SK-N-SH (cell line): ENCODE data around the gene RAB11B.

ENCODE experiments used
- CHD2 ChIP-seq: fragments of 150-350 bp; IDR thresholded peaks from 2 replicates; pipeline ENCODE4 v1.6.1; 2018; ENCODE audit warnings: low read length; ENCODE audit not compliant: partially characterized antibody
- CTCF ChIP-seq: fragments of 200-600 bp; sonication (generic); IDR thresholded peaks from 2 replicates; pipeline ENCODE4 v1.6.1; 2017; ENCODE audit warnings: antibody characterized with exemption, mild to moderate bottlenecking, moderate library complexity
- EZH2phosphoT487 ChIP-seq: fragments of 200-600 bp; sonication (generic); IDR thresholded peaks from 2 replicates; pipeline ENCODE4 v1.6.1; 2017; ENCODE audit warnings: low read depth, mixed run types, mild to moderate bottlenecking, antibody characterized with exemption, moderate library complexity, borderline replicate concordance
- FOSL2 ChIP-seq: IDR thresholded peaks from 2 replicates; pipeline ENCODE4 v1.4.0; 2012; ENCODE audit warnings: low read depth, mild to moderate bottlenecking, moderate library complexity, borderline replicate concordance
- JUND ChIP-seq: IDR thresholded peaks from 2 replicates; pipeline ENCODE4 v1.4.0; 2012
- MAX ChIP-seq: IDR thresholded peaks from 2 replicates; pipeline ENCODE4 v1.4.0; 2012; ENCODE audit warnings: low read depth
- MXI1 ChIP-seq: IDR thresholded peaks from 2 replicates; pipeline ENCODE4 v1.6.1; 2012; ENCODE audit warnings: mild to moderate bottlenecking, low read depth, low read length, improper control_type of control experiment
- POLR2AphosphoS5 ChIP-seq: IDR thresholded peaks from 2 replicates; pipeline ENCODE4 v1.6.1; 2012; ENCODE audit warnings: low read depth, low read length
- REST ChIP-seq: IDR thresholded peaks from 2 replicates; pipeline ENCODE4 v1.6.1; 2012; ENCODE audit warnings: mild to moderate bottlenecking, low read depth, low read length, moderate library complexity
- USF2 ChIP-seq: fragments of 150-350 bp; IDR thresholded peaks from 2 replicates; pipeline ENCODE4 v1.6.1; 2017; ENCODE audit warnings: antibody characterized with exemption, low read length, low read depth, borderline replicate concordance
- YY1 ChIP-seq: IDR thresholded peaks from 2 replicates; pipeline ENCODE4 v1.4.0; 2012; ENCODE audit warnings: low read depth, mild to moderate bottlenecking

GRCh38 chr19:8441725-8442544, 51.8 kb downstream of the RAB11B start:
- TF ChIP-seq REST, result no peak
- no peak for TF ChIP-seq MXI1
- TF ChIP-seq CTCF, result no peak
- TF ChIP-seq EZH2phosphoT487, result no peak
- TF ChIP-seq MAX, result no peak
- no peak for TF ChIP-seq POLR2AphosphoS5
- no peak for TF ChIP-seq JUND
- no peak for TF ChIP-seq CHD2
- no peak for TF ChIP-seq USF2
- TF ChIP-seq YY1, result no peak
- TF ChIP-seq FOSL2, result no peak
